A673 (cell line): Measurements from ENCODE around the gene LONP2.

ENCODE experiments used
- CTCF ChIP-seq: fragments of 300-800, 200-600 bp; sonication (generic); conservative IDR thresholded peaks from 2 replicates; pipeline ENCODE4 v1.5.1; 2017; ENCODE audit warnings: low read depth, mild to moderate bottlenecking, antibody characterized with exemption, low read length, moderate library complexity, mixed read lengths
- EZH2 ChIP-seq: fragments of 200-600 bp; sonication (generic); IDR thresholded peaks from 2 replicates; pipeline ENCODE4 v1.6.1; 2017; ENCODE audit warnings: borderline replicate concordance, low read depth, mild to moderate bottlenecking, mixed read lengths, antibody characterized with exemption, low read length; ENCODE audit not compliant: poor library complexity, severe bottlenecking

GRCh38 chr16:48269011-48269410, 24.9 kb downstream of the LONP2 start:
- TF ChIP-seq CTCF: no peak
- TF ChIP-seq EZH2: no peak
